Measurements from ENCODE around the gene SNX25.

DNA sequence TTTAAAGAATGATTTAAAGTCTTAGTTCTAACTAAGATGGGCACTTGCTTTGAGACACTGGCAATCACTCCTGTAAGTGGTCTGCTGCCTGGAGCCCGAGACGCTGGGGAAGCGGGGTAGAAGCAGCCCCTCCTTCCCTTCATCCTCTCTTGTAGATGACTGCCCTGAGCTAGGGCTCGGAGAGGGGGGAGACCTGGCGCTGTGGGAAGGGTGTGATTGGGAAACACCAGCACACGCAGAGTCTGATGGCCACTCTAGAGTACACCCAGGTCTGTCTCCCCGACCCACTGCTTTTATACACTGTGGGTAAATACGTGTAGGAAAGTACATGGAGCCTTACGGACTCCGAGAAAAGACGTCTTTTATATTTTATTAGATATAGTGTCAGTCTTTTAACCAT is 162.3 kb downstream of the SNX25 start:
- TF ChIP-seq, protein P1, sequence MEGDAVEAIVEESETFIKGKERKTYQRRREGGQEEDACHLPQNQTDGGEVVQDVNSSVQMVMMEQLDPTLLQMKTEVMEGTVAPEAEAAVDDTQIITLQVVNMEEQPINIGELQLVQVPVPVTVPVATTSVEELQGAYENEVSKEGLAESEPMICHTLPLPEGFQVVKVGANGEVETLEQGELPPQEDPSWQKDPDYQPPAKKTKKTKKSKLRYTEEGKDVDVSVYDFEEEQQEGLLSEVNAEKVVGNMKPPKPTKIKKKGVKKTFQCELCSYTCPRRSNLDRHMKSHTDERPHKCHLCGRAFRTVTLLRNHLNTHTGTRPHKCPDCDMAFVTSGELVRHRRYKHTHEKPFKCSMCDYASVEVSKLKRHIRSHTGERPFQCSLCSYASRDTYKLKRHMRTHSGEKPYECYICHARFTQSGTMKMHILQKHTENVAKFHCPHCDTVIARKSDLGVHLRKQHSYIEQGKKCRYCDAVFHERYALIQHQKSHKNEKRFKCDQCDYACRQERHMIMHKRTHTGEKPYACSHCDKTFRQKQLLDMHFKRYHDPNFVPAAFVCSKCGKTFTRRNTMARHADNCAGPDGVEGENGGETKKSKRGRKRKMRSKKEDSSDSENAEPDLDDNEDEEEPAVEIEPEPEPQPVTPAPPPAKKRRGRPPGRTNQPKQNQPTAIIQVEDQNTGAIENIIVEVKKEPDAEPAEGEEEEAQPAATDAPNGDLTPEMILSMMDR (IDR thresholded peaks at IDR 0.05), result no peak
- TF ChIP-seq POLR2A (IDR thresholded peaks at IDR 0.05), result no peak

All from stomach (tissue), 4 donors.